Transverse colon (tissue), 4 donors: ENCODE data around the gene FAM162A. TPM values are rescaled to one million over a fixed set of nuclear protein-coding genes. Genes with fewer than 3 reads are reported as not detected.

Experiments
- DNase-seq: peaks from one replicate; pipeline ENCODE4 v3.0.0-alpha.2; 2019
- H3K27ac ChIP-seq, 4 donors: fragments of 200-600 bp; sonication (generic); 2 replicates each; pipeline ENCODE4 v1.5.1; 2016 to 2018; ENCODE audit warnings: inconsistent platforms in 4 of 4
- H3K27me3 ChIP-seq: fragments of 200-600 bp; sonication (generic); 2 replicates; pipeline ENCODE4 v1.5.1; 2017; ENCODE audit warnings: inconsistent platforms
- H3K36me3 ChIP-seq, 4 donors: fragments of 200-600 bp; sonication (generic); 2 replicates each; pipeline ENCODE4 v1.5.1; 2017 to 2019; ENCODE audit warnings: inconsistent platforms in 4 of 4
- H3K4me1 ChIP-seq, 4 donors: fragments of 200-600 bp; sonication (generic); 2 replicates each; pipeline ENCODE4 v1.5.1; 2017 to 2020; ENCODE audit warnings: inconsistent platforms in 4 of 4
- H3K4me3 ChIP-seq, 4 donors: fragments of 200-600 bp; sonication (generic); 1 replicate in 1 of 4; 2 replicates in 3 of 4; pipeline versions ENCODE4 v1.5.1 to v1.6.1; 2017 to 2019; ENCODE audit warnings: inconsistent platforms in 4 of 4
- H3K9me3 ChIP-seq, 2 donors: fragments of 200-600 bp; sonication (generic); 2 replicates each; pipeline ENCODE4 v1.5.1; 2017 to 2019; ENCODE audit warnings: inconsistent platforms in 2 of 2
- EP300 ChIP-seq: sonication (generic); formaldehyde crosslinking; IDR thresholded peaks from one replicate; pipeline ENCODE4 v1.6.1; 2017; ENCODE audit warnings: antibody characterized with exemption, low read depth
- POLR2A ChIP-seq: fragments of 450-650 bp; IDR thresholded peaks from one replicate; pipeline ENCODE4 v1.6.1; 2016; ENCODE audit warnings: antibody characterized with exemption, mild to moderate bottlenecking, moderate library complexity
- POLR2AphosphoS5 ChIP-seq, 3 donors: sonication (generic); formaldehyde crosslinking; IDR thresholded peaks; one replicate each; pipeline ENCODE4 v1.6.1; 2016; ENCODE audit warnings: antibody characterized with exemption in 3 of 3
- WGBS, 2 donors: methylation state at CpG; one replicate each; pipeline ENCODE4 v1.1.5; 2018; ENCODE audit warnings: low coverage in 1 of 2; 5-methylcytosine and 5-hydroxymethylcytosine counted together
- in situ Hi-C, 4 donors: fragments of 200-750 bp; cut with MboI; loops; one replicate each; pipeline versions ENCODE4 v1.15.0 to v1.15.1; 2017; ENCODE audit warnings: low sequenced_read_pairs in 3 of 4, low pct_ligation_motif_present in 1 of 4, low pct_unique_long_range_greater_than_20kb in 1 of 4
- intact Hi-C: fragments of 100-400 bp; cut with DNase I; formaldehyde crosslinking; loops from one replicate; pipeline ENCODE4 v1.15.1; 2023; ENCODE audit warnings: low total_unique reads
- total RNA-seq, 4 donors: library from RNA; depleted of rRNA; stranded (reverse); fragments of >200 nt; gene quantifications; one replicate each; pipeline ENCODE4 v1.1.0, GENCODE V29; 2016
- TF ChIP-seq, protein P1 (sequence below), 5 experiments: fragments of 200-600 bp in 3 of 5; fragments of 450-650 bp in 2 of 5; sonication (generic) in 3 of 5; IDR thresholded peaks; 1 replicate in 2 of 5; 2 replicates in 3 of 5; pipeline ENCODE4 v1.5.1; 2016 to 2017; ENCODE audit warnings: antibody characterized with exemption in 5 of 5, inconsistent platforms in 3 of 5, mild to moderate bottlenecking in 2 of 5, moderate library complexity in 1 of 5

FAM162A gene
- total RNA-seq, 4 donors from 2014 or later, result 11.2 to 116 (median 57.6) TPM

DNA sequence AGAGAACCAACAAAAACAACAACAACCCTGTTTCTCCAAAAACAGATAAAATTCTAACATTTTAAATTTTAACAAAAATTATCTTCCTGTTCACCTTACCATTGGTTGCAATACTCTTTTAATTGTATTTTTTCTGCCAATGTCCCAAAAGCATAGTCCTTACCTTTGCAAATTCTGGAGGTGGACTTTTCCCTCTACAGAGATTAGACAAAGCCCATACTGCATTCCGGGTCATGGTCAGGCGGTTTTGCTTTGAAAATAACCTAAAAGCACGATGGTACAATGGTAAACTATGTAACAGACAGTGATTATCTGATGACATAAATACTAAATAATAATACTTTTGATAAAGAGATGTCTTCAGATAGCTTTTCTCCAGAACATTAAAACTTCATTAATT is 67.4 kb downstream of the FAM162A start:
- TF ChIP-seq POLR2A (no peak), POLR2AphosphoS5 (IDR thresholded peaks at IDR 0.05) (no peak), EP300 (no peak)
- TF ChIP-seq, protein P1, sequence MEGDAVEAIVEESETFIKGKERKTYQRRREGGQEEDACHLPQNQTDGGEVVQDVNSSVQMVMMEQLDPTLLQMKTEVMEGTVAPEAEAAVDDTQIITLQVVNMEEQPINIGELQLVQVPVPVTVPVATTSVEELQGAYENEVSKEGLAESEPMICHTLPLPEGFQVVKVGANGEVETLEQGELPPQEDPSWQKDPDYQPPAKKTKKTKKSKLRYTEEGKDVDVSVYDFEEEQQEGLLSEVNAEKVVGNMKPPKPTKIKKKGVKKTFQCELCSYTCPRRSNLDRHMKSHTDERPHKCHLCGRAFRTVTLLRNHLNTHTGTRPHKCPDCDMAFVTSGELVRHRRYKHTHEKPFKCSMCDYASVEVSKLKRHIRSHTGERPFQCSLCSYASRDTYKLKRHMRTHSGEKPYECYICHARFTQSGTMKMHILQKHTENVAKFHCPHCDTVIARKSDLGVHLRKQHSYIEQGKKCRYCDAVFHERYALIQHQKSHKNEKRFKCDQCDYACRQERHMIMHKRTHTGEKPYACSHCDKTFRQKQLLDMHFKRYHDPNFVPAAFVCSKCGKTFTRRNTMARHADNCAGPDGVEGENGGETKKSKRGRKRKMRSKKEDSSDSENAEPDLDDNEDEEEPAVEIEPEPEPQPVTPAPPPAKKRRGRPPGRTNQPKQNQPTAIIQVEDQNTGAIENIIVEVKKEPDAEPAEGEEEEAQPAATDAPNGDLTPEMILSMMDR (IDR thresholded peaks at IDR 0.05), result no peak
- Histone ChIP-seq H3K4me1 (no peaks in the 10 kb centered on the region), H3K27me3 (no peaks in the 10 kb centered on the region), H3K36me3 (peaks cover 0 to 33% (median 12%) of the 10 kb centered on the region in 4 donors), H3K27ac (no peak overlapping the region), H3K9me3 (no peaks in the 10 kb centered on the region), H3K4me3 (no peak overlapping the region)
- in situ Hi-C loops, result no loop called here
- no peak for DNase-seq
- intact Hi-C loops, result no loop called here
- 87 to 95% methylated on average over 3 of the region's 3 CpGs for WGBS, 2 donors

DNA sequence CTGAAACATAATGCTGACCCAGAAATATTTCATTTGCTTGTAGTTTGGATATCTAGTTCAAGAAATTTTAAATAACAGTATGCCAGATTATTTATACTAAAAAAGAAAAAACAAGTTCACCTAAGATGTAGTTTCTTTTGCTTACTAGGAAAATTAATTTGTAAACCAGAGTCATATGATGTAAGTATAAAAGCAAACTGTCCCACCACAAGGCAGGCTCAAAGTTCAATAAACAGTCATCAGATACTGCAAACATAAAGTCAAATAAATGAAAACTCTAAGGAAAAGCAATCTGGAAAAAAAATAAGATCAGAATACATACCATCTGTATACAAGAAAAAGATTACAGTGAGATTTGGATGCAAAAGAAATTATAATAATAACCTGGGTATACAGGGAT is 72.1 kb downstream of the FAM162A start:
- Histone ChIP-seq H3K4me1 (no peaks in the 10 kb centered on the region), H3K27ac (no peak overlapping the region), H3K36me3 (peaks cover 0 to 49% (median 5%) of the 10 kb centered on the region in 4 donors), H3K27me3 (no peaks in the 10 kb centered on the region), H3K9me3 (no peaks in the 10 kb centered on the region), H3K4me3 (no peak overlapping the region)
- intact Hi-C loops (no loop called here), in situ Hi-C loops (no loop called here)
- TF ChIP-seq EP300, result no peak
- TF ChIP-seq, protein P1 (IDR thresholded peaks at IDR 0.05), result no peak
- TF ChIP-seq POLR2A, result no peak
- TF ChIP-seq POLR2AphosphoS5 (IDR thresholded peaks at IDR 0.05), result no peak
- DNase-seq, result no peak

DNA sequence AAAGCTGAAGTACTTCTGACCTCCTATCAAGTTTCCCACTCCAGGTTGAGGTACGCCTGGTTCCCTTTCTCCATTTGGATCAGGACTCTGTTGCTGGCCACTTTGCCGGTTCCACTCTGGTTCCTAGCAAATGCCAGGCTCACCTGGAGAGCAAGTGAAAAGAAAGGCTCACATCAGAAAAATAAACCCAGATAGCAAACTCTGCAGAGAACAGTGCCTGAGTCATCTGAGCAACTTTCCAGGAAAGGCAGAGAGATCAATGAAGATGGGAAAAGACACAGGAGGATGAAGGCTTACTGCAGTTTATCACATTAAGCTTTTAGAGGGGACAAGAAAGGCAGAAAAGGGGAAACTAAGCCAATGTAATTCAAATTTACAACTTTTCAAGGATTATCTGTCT is 73.7 kb downstream of the FAM162A start:
- H3K27me3 ChIP-seq, result no peaks in the 10 kb centered on the region
- H3K4me1 ChIP-seq, result no peaks in the 10 kb centered on the region
- no peaks in the 10 kb centered on the region for H3K9me3 ChIP-seq
- DNase-seq, result no peak
- no peak overlapping the region for H3K27ac ChIP-seq
- intact Hi-C loops (no loop called here), in situ Hi-C loops (no loop called here)
- H3K36me3 ChIP-seq, result peaks cover 0 to 59% (median 5%) of the 10 kb centered on the region in 4 donors
- TF ChIP-seq POLR2AphosphoS5 (IDR thresholded peaks at IDR 0.05) (no peak), POLR2A (no peak), EP300 (no peak)
- TF ChIP-seq, protein P1 (IDR thresholded peaks at IDR 0.05), result no peak
- H3K4me3 ChIP-seq, result no peak overlapping the region
- WGBS, 2 donors, result 96 to 100% methylated on average over 2 of the region's 2 CpGs

DNA sequence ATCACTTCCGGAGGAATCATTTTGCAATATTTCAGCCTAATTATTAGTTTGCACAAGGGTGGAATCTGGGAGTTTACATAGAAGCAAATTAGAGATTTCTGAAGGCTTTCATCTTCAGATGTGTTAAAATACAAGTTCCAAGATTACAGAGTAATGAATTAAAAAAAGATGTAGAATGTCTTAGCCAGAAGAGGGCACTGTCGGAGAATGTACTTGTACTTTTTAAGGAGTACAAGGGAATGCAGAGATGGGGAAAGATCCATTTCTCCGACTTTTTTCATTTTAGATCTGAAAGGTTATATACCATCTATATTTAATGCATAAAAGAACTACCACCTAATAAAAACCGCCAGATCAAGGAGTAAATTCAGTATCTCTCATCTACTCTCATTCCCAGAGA is 75.0 kb downstream of the FAM162A start:
- no peaks in the 10 kb centered on the region for H3K27me3 ChIP-seq
- peaks cover 0 to 56% (median 4%) of the 10 kb centered on the region in 4 donors for H3K36me3 ChIP-seq
- H3K27ac ChIP-seq, result no peak overlapping the region
- H3K9me3 ChIP-seq, result no peaks in the 10 kb centered on the region
- TF ChIP-seq, protein P1 (IDR thresholded peaks at IDR 0.05), result peak in 3 of 5 experiments; percentile 26 to 40 (median 33)
- TF ChIP-seq POLR2A (no peak), EP300 (no peak), POLR2AphosphoS5 (IDR thresholded peaks at IDR 0.05) (no peak)
- WGBS, 2 donors, result 64 to 71% methylated on average over 4 of the region's 4 CpGs
- intact Hi-C loops (no loop called here), in situ Hi-C loops (no loop called here)
- DNase-seq, result no peak
- H3K4me1 ChIP-seq, result no peaks in the 10 kb centered on the region
- no peak overlapping the region for H3K4me3 ChIP-seq
